Hepatocyte (in vitro differentiated cells): ENCODE data around the gene SENP1. TPM values are rescaled to one million over a fixed set of nuclear protein-coding genes. Genes with fewer than 3 reads are reported as not detected.

Experiments used
- DNase-seq: peaks from one replicate; pipeline ENCODE4 v3.0.0-alpha.2; 2016; ENCODE audit warnings: low spot score
- H2AFZ ChIP-seq: fragments of 200-600 bp; sonication (generic); 2 replicates; pipeline ENCODE4 v1.6.0; 2016; ENCODE audit warnings: antibody characterized with exemption, mild to moderate bottlenecking
- H3K27ac ChIP-seq: fragments of 200-600 bp; sonication (generic); 2 replicates; pipeline ENCODE4 v1.5.1; 2016; ENCODE audit warnings: mild to moderate bottlenecking
- H3K27me3 ChIP-seq: fragments of 200-600 bp; sonication (generic); 2 replicates; pipeline ENCODE4 v1.6.1; 2016
- H3K36me3 ChIP-seq: fragments of 200-600 bp; sonication (generic); replicated peaks from 2 replicates; pipeline ENCODE4 v1.5.1; 2016; ENCODE audit warnings: low read depth; ENCODE audit not compliant: insufficient read depth
- H3K4me1 ChIP-seq: fragments of 200-600 bp; sonication (generic); 2 replicates; pipeline ENCODE4 v1.5.1; 2016; ENCODE audit warnings: mild to moderate bottlenecking, moderate library complexity; ENCODE audit not compliant: insufficient read depth
- H3K4me2 ChIP-seq: fragments of 200-600 bp; sonication (generic); 2 replicates; pipeline ENCODE4 v1.6.0; 2016
- H3K4me3 ChIP-seq: fragments of 200-600 bp; sonication (generic); 2 replicates; pipeline ENCODE4 v1.5.1; 2016; ENCODE audit warnings: mild to moderate bottlenecking
- H3K79me2 ChIP-seq: fragments of 200-600 bp; sonication (generic); 2 replicates; pipeline ENCODE4 v1.6.0; 2017; ENCODE audit warnings: mild to moderate bottlenecking
- H3K9me2 ChIP-seq: fragments of 200-600 bp; sonication (generic); replicated peaks from 2 replicates; pipeline ENCODE4 v1.6.0; 2017; ENCODE audit warnings: mild to moderate bottlenecking; ENCODE audit not compliant: insufficient read depth
- H3K9me3 ChIP-seq: fragments of 200-600 bp; sonication (generic); 2 replicates; pipeline ENCODE4 v1.5.1; 2016; ENCODE audit warnings: low read depth, mild to moderate bottlenecking
- H4K20me1 ChIP-seq: fragments of 200-600 bp; sonication (generic); 2 replicates; pipeline ENCODE4 v1.6.0; 2016; ENCODE audit warnings: mild to moderate bottlenecking; ENCODE audit not compliant: insufficient read depth, poor library complexity, severe bottlenecking
- EZH2 ChIP-seq: fragments of 200-600 bp; sonication (generic); IDR thresholded peaks from 2 replicates; pipeline ENCODE4 v1.6.1; 2016; ENCODE audit warnings: antibody characterized with exemption, mild to moderate bottlenecking, borderline replicate concordance
- EZH2phosphoT487 ChIP-seq: fragments of 200-600 bp; sonication (generic); IDR thresholded peaks from one replicate; pipeline ENCODE4 v1.6.1; 2018; ENCODE audit warnings: antibody characterized with exemption, mild to moderate bottlenecking, low read depth, moderate library complexity; ENCODE audit not compliant: unreplicated experiment, severe bottlenecking
- WGBS: methylation state at CpG from one replicate; pipeline ENCODE4 v1.1.6; 2016; ENCODE audit warnings: low lambda C conversion rate; ENCODE audit errors: missing lambda C conversion rate; 5-methylcytosine and 5-hydroxymethylcytosine counted together
- polyA plus RNA-seq: library from polyadenylated mRNA; unstranded; fragments of >200 nt; fragmentation: Nextera tagmentation; extraction: Ambion mirVana; gene quantifications from 2 replicates; pipeline ENCODE4 v1.2.1, GENCODE V29; 2016
- total RNA-seq: library from RNA; depleted of rRNA; stranded (reverse); fragments of >200 nt; gene quantifications from 2 replicates; pipeline ENCODE4 v1.2.3, GENCODE V29; 2014
- TF ChIP-seq, protein P1 (sequence below): fragments of 200-600 bp; sonication (generic); IDR thresholded peaks from 2 replicates; pipeline ENCODE4 v1.5.1; 2016; ENCODE audit warnings: antibody characterized with exemption, mild to moderate bottlenecking; ENCODE audit not compliant: poor library complexity

Gene SENP1
- total and polyA plus RNA-seq, 2 experiments from 2014 or later = 3.9 to 16.9 TPM

GRCh38 chr12:48017496-48017895, 88.4 kb downstream of the SENP1 start:
- Histone ChIP-seq H3K9me2 (no peaks in the 10 kb centered on the region), H3K79me2 (no peaks in the 10 kb centered on the region), H2AFZ (no peak overlapping the region), H3K27me3 (no peaks in the 10 kb centered on the region), H3K36me3 (no peaks in the 10 kb centered on the region), H3K27ac (no peak overlapping the region), H3K4me2 (no peak overlapping the region), H3K9me3 (no peaks in the 10 kb centered on the region), H3K4me3 (no peak overlapping the region), H4K20me1 (no peaks in the 10 kb centered on the region), H3K4me1 (peaks cover 11% of the 10 kb centered on the region)
- TF ChIP-seq EZH2phosphoT487 = no peak
- TF ChIP-seq EZH2 = no peak
- TF ChIP-seq, protein P1, sequence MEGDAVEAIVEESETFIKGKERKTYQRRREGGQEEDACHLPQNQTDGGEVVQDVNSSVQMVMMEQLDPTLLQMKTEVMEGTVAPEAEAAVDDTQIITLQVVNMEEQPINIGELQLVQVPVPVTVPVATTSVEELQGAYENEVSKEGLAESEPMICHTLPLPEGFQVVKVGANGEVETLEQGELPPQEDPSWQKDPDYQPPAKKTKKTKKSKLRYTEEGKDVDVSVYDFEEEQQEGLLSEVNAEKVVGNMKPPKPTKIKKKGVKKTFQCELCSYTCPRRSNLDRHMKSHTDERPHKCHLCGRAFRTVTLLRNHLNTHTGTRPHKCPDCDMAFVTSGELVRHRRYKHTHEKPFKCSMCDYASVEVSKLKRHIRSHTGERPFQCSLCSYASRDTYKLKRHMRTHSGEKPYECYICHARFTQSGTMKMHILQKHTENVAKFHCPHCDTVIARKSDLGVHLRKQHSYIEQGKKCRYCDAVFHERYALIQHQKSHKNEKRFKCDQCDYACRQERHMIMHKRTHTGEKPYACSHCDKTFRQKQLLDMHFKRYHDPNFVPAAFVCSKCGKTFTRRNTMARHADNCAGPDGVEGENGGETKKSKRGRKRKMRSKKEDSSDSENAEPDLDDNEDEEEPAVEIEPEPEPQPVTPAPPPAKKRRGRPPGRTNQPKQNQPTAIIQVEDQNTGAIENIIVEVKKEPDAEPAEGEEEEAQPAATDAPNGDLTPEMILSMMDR = no peak
- 60% methylated on average over 5 of the region's 5 CpGs for WGBS
- no peak for DNase-seq

DNA sequence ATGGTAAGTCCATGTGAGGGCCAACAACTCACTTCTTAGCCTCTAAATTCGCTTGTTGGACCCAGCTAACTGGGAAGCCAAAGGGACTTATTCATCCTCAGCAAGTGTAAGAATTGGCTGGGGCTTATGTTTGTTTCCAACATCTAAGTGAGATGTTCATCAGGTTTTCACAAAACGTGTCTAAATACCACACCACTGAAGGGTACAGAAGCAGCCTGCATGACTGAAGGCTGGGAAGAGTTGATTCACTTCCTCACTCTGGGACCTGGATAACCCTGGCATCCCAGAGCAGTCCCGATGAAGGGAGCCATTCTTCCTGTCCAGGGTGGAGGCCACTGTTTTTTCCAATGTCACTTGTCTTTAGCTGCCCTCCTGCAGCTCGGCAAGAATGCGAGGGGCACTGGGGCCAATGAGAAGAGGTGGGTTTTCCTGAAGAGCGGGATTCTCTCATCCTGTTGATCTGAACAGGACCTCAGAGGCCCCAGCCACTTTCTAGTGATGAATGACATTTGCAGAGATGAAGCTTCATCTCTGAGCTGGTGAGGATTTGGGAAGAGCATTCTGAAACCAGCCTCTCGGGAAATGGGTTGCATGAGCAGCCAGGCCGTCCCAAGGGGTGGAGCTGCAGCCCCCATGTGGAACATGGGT, 89.4 kb downstream of the SENP1 start:
- no peaks in the 10 kb centered on the region for H3K79me2 ChIP-seq
- H4K20me1 ChIP-seq = no peaks in the 10 kb centered on the region
- no peaks in the 10 kb centered on the region for H3K27me3 ChIP-seq
- no peak overlapping the region for H2AFZ ChIP-seq
- no peak for DNase-seq
- H3K4me3 ChIP-seq = no peak overlapping the region
- WGBS = 82% methylated on average over 8 of the region's 8 CpGs
- H3K4me1 ChIP-seq = peaks cover 7% of the 10 kb centered on the region
- H3K36me3 ChIP-seq = no peaks in the 10 kb centered on the region
- H3K27ac ChIP-seq = no peak overlapping the region
- H3K9me3 ChIP-seq = no peaks in the 10 kb centered on the region
- H3K4me2 ChIP-seq = no peak overlapping the region
- TF ChIP-seq, protein P1 = no peak
- no peak for TF ChIP-seq EZH2phosphoT487
- TF ChIP-seq EZH2 = no peak
- H3K9me2 ChIP-seq = no peaks in the 10 kb centered on the region

- DNase-seq = no peak
- no peaks in the 10 kb centered on the region for H3K9me3 ChIP-seq
- no peak for TF ChIP-seq EZH2
- TF ChIP-seq EZH2phosphoT487 = no peak
- TF ChIP-seq, protein P1 = no peak
- H3K27ac ChIP-seq = no peak overlapping the region
- H4K20me1 ChIP-seq = no peaks in the 10 kb centered on the region
- no peak overlapping the region for H3K4me2 ChIP-seq
- H3K9me2 ChIP-seq = no peaks in the 10 kb centered on the region
- H3K4me3 ChIP-seq = no peak overlapping the region
- peaks cover 7% of the 10 kb centered on the region for H3K4me1 ChIP-seq
- H2AFZ ChIP-seq = no peak overlapping the region
- no peaks in the 10 kb centered on the region for H3K36me3 ChIP-seq
- no peaks in the 10 kb centered on the region for H3K79me2 ChIP-seq
- H3K27me3 ChIP-seq = no peaks in the 10 kb centered on the region
- WGBS = 91% methylated on average over 5 of the region's 7 CpGs
These were observed 89.9 kb downstream of the SENP1 start for GRCh38 chr12:48015954-48016353.
